ENCODE data around the gene FARS2. TPM values are rescaled to one million over a fixed set of nuclear protein-coding genes. Genes with fewer than 3 reads are reported as not detected.

FARS2 gene
- total and polyA plus RNA-seq, 7 donors: 8.1 to 21.0 (median 12.5) TPM

DNA sequence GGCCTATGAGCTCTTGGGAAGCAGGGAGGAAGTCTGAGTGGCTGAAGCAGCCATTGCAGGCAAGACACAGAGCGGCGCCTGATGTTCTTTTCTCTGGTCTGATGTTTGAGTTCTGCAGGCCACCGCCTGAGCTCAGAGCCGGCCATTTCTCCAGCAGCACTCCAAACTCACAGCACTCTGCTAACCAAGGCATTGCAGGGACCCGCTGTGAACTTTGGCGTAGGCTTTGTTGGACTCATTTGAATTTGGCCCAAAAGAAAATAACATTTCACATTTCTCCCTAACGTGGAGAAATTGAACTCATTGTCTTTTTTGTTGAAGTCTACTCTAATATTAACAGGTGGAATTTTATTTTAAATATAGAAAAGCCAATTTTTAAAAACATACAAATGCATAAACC is 336.1 kb downstream of the FARS2 start:
- H3K4me1 ChIP-seq: no peaks in the 10 kb centered on the region
- no peaks in the 10 kb centered on the region for H3K9me3 ChIP-seq
- intact Hi-C loops (cut with DNase I): no loop called here
- no peaks in the 10 kb centered on the region for H3K27me3 ChIP-seq
- 93% methylated on average over 7 of the region's 7 CpGs for WGBS, 2 donors
- no peak for DNase-seq
- H3K36me3 ChIP-seq: no peaks in the 10 kb centered on the region
- no peak overlapping the region for H3K27ac ChIP-seq
- TF ChIP-seq POLR2A (IDR thresholded peaks at IDR 0.05) (no peak), POLR2AphosphoS5 (IDR thresholded peaks at IDR 0.05) (no peak), EP300 (IDR thresholded peaks at IDR 0.05) (no peak)
- TF ChIP-seq, protein P1, sequence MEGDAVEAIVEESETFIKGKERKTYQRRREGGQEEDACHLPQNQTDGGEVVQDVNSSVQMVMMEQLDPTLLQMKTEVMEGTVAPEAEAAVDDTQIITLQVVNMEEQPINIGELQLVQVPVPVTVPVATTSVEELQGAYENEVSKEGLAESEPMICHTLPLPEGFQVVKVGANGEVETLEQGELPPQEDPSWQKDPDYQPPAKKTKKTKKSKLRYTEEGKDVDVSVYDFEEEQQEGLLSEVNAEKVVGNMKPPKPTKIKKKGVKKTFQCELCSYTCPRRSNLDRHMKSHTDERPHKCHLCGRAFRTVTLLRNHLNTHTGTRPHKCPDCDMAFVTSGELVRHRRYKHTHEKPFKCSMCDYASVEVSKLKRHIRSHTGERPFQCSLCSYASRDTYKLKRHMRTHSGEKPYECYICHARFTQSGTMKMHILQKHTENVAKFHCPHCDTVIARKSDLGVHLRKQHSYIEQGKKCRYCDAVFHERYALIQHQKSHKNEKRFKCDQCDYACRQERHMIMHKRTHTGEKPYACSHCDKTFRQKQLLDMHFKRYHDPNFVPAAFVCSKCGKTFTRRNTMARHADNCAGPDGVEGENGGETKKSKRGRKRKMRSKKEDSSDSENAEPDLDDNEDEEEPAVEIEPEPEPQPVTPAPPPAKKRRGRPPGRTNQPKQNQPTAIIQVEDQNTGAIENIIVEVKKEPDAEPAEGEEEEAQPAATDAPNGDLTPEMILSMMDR (IDR thresholded peaks at IDR 0.05): no peak
- no peak overlapping the region for H3K4me3 ChIP-seq

DNA sequence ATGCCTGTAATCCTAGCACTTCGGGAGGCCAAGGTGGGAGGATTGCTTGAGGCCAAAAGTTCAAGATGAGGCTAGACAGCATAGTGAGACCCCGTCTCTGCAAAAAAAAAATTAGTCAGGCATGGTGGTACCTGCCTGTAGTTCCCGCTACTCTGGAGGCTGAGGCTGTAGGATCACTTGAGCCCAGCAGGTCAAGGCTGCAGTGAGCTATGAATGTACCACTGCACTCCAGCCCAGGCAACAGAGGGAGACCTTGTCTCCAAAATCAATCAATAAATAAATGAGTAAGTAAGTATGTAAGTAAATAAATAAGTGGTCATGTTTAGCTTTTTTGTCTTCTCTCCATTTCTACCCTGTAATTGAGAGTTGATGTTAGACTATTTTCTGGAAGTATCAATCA is 336.8 kb downstream of the FARS2 start:
- H3K36me3 ChIP-seq: no peaks in the 10 kb centered on the region
- intact Hi-C loops (cut with DNase I): no loop called here
- no peaks in the 10 kb centered on the region for H3K4me1 ChIP-seq
- no peaks in the 10 kb centered on the region for H3K27me3 ChIP-seq
- 93 to 98% methylated on average over 3 of the region's 3 CpGs for WGBS, 2 donors
- no peak for TF ChIP-seq POLR2A (IDR thresholded peaks at IDR 0.05)
- TF ChIP-seq, protein P1 (IDR thresholded peaks at IDR 0.05): no peak
- TF ChIP-seq POLR2AphosphoS5 (IDR thresholded peaks at IDR 0.05): no peak
- TF ChIP-seq EP300 (IDR thresholded peaks at IDR 0.05): no peak
- H3K27ac ChIP-seq: no peak overlapping the region
- no peaks in the 10 kb centered on the region for H3K9me3 ChIP-seq
- DNase-seq: no peak
- no peak overlapping the region for H3K4me3 ChIP-seq

DNA sequence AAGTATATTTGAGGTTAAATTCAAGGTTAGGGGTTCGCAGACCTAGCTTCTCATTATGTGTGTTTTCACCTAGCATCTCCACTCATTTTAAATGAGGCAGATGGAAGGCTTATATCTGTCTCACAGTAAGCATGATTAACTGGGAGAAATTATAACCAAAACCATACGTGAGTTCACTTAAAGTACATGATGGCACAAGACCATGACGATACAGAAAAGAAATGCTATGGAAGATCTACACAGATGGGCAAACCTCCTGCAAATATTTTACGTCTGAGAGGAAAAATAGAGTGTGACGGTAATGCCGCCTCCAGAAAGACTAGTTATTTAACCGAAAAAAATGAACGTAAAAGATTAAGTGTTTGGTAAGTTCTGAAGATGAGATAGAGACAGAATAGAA is 337.8 kb downstream of the FARS2 start:
- no peaks in the 10 kb centered on the region for H3K9me3 ChIP-seq
- TF ChIP-seq EP300 (IDR thresholded peaks at IDR 0.05) (no peak), POLR2AphosphoS5 (IDR thresholded peaks at IDR 0.05) (no peak), POLR2A (IDR thresholded peaks at IDR 0.05) (no peak)
- TF ChIP-seq, protein P1 (IDR thresholded peaks at IDR 0.05): no peak
- no peaks in the 10 kb centered on the region for H3K27me3 ChIP-seq
- intact Hi-C loops (cut with DNase I): no loop called here
- no peak overlapping the region for H3K27ac ChIP-seq
- no peaks in the 10 kb centered on the region for H3K36me3 ChIP-seq
- H3K4me1 ChIP-seq: no peaks in the 10 kb centered on the region
- DNase-seq: no peak
- H3K4me3 ChIP-seq: no peak overlapping the region
- 96 to 98% methylated on average over 8 of the region's 8 CpGs for WGBS, 2 donors

DNA sequence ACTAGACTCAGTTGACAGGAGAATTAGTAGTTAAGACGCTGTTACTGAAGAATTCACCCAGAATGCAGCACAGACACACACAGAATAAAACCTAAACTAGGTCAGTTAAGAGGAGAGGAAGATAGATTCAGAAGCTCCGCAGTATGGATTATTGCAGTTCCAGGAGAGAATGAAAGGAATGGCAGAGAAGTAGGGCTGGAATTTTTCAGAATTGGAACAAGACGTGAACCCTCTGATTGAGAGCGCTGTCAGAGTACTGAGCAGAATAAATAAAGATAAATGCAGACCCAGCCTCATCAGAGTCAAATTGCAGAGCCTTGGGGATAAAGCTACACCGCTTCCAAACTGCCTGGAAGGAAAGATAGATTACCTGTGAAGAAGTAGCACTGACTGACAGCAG is 344.6 kb downstream of the FARS2 start:
- intact Hi-C loops (cut with DNase I): no loop called here
- no peaks in the 10 kb centered on the region for H3K4me1 ChIP-seq
- H3K9me3 ChIP-seq: no peaks in the 10 kb centered on the region
- TF ChIP-seq, protein P1 (IDR thresholded peaks at IDR 0.05): no peak
- TF ChIP-seq EP300 (IDR thresholded peaks at IDR 0.05) (no peak), POLR2AphosphoS5 (IDR thresholded peaks at IDR 0.05) (no peak), POLR2A (IDR thresholded peaks at IDR 0.05) (no peak)
- H3K4me3 ChIP-seq: no peak overlapping the region
- H3K36me3 ChIP-seq: no peaks in the 10 kb centered on the region
- H3K27ac ChIP-seq: no peak overlapping the region
- DNase-seq: no peak
- WGBS, 2 donors: 94 to 98% methylated on average over 5 of the region's 5 CpGs
- H3K27me3 ChIP-seq: no peaks in the 10 kb centered on the region

DNA sequence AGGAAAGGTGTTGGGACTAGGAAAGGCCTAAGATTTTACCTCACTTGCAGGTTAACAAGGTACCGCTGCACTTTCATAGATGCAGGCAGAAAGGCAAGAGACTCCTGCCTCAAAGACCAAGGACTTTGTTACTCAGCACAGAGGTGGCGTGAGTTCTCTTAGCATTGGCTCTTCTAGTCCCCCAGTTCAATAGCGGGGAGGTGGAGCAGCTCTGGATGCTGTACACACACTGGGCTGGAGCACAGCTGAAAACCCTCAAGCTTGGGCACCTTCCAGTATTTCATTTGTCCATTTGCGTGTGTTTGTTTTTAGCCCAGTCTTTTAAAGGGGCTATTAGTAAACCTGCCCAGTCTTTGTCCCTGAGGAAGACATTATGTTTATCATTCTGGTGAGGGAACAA is 345.2 kb downstream of the FARS2 start:
- no peaks in the 10 kb centered on the region for H3K4me1 ChIP-seq
- H3K4me3 ChIP-seq: no peak overlapping the region
- TF ChIP-seq, protein P1 (IDR thresholded peaks at IDR 0.05): no peak
- no peak for TF ChIP-seq EP300 (IDR thresholded peaks at IDR 0.05)
- no peak overlapping the region for H3K27ac ChIP-seq
- no peaks in the 10 kb centered on the region for H3K27me3 ChIP-seq
- intact Hi-C loops (cut with DNase I): no loop called here
- no peaks in the 10 kb centered on the region for H3K36me3 ChIP-seq
- WGBS, 2 donors: 92 to 94% methylated on average over 4 of the region's 4 CpGs
- DNase-seq: no peak
- no peaks in the 10 kb centered on the region for H3K9me3 ChIP-seq
